ENCODE measurements around the gene ZSWIM6.

Gene ZSWIM6

DNA sequence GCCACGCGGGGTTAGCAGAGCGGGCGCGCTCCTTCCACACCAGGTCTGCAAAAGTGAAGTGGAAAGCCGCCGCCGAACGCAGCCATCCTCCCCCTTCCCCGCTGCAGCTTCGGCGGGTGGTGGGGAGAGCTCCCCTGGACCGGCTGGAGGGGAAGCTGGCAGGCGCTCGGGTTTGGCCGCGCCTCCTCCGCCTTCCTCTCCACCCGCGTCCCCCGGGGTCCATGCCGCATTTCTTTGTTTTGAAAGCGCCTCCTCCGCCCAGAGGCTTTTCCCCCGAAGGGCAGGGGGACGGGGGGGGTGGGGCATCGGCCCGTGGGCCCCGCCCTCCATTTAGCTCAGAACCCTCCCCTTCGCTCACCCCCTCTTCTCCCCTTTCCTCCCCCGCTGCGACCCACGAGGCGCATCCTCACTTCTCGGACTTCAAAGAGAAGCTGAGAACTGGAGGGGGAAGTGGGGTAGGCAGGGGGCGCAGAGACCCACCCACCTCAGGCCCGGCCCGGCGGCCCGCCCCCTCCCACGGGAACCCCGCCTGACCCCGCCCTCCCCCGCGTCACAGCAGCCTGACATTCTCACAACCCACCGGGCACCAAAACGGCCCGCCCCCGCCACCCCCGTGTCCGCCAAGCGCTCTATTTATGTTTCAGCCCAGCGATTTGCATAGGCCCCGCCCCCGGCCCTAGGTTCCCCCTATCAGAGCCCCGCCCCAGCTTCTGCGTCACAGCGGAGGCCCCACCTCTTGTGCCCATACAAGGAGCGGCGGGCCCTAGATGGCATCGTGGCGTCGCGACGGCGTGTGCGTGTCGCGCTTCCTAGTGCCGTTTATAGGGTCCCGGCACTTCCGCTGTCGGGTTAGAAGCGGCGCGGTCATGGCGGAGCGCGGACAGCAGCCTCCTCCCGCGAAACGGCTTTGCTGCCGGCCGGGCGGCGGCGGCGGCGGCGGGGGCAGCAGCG lies at the start of gene ZSWIM6:
TSS of gene ZSWIM6 (plus strand) at position 852 of the 951 bp plus-strand sequence. CDS start at position 867, 15 bp downstream.
- DNase-seq, result peak; percentile 98

GRCh38 chr5:61283471-61283870 lies 48.6 kb upstream of the ZSWIM6 start:
- DNase-seq, result no peak

DNA sequence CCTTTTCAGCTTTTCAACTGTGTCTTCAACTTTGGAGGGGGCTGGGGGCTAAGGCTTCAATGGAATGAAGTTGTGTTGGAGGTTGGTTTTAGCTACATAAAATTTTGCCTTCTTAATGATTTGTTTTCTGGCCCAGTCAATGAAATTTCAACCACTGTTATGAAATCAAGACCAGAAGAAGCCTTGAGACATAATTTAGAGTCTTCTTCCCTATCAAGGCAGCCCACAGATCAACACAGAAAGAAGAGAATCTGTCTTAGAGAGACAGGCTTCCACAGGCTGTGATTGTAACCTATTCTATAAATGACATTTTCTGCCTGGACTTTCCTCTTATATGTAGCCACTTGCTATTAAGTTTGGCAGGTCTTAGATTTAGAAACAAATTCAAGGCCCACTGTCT lies 46.5 kb upstream of the ZSWIM6 start:
- no peak for DNase-seq

GRCh38 chr5:61286446-61287132 lies 45.5 kb upstream of the ZSWIM6 start:
- DNase-seq, result no peak

GRCh38 chr5:61287474-61287873 lies 44.6 kb upstream of the ZSWIM6 start:
- no peak for DNase-seq

DNA sequence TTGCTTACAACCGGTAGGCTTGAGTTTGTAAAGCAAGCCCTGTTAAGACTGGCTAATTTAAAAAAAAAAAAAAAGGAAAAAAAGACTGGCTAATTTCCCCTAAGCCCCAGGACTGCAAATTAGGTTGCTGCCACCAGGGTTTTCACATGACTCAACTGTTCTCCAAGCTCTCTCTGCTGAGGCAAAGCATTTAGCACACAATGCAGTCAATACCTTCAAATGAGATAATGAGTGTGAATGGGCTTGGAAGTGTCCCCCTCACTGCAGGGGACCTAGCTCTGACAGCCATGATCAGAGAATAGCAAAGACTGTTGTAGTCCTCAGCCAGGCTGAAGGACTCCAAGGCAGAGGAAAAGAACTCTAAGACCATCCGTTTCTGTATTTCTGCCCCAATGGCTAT lies 42.8 kb upstream of the ZSWIM6 start:
- DNase-seq, result no peak

GRCh38 chr5:61289669-61290306 lies 42.3 kb upstream of the ZSWIM6 start:
- DNase-seq, result no peak

DNA sequence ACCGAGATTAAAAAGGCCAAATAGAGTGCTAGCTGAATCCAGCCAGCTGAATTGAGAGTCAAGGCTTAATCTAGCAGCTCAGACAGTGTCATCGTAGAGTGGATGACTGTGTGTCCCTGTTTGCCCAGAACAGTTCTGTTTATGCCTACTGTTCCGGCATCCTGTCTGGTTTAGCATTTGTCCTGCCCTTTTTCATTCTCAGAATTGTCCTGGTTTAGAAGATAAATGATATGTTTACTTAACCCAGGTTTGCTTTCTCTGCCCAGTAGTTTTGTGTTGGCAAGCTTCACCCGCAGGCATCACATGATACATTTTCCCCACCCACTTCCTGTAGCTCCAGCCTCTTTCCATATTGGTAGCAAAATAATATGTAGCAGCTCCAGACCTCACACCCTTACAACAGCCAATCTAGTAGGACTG lies 41.3 kb upstream of the ZSWIM6 start:
- DNase-seq, result no peak

DNA sequence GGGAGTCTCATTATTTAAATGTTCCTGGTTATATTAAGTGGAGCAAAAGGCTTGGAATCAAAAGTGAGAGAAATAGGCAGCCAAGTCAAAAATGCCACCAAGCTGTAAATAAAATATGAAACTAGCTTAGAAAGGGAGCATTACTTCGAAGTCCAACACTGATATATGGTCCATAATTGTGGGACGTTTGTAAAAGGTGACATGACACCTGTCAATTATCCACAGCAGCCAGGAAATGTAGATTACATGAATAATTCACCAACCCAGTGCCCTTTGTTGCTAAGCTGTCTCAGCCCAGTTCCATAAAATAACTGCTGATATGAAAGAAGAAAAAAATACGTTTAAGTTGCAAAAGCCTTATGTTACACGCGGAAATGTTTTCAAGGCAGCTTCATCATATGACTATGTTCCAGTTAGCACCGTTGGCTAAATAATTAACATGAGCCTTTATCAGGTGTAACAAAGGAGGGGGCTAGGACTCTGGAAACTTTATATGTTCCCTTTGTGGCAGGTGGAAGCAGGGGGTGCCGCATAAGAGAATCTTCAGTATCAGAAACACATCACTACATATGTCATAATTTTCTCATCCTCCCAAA lies 39.9 kb upstream of the ZSWIM6 start:
- no peak for DNase-seq

DNA sequence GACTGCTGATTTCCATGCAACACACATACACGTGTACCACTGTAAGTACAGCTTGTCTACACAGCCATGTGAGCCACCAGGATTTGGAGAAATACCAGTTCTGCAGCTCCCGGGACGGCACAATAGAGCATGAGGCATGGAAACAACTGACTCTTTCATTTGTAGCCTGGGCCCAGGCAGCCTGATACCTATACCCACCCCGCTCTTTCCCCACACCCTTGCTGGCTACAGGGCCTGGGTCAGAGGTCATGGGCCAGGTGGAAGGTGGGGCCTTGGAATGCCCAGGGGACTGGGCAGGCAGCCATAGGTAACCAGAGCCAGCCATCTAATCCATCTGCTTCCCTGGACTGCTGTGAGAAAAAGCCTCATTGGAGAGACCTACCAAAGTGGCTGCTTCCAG lies 39.0 kb upstream of the ZSWIM6 start:
- no peak for DNase-seq

DNA sequence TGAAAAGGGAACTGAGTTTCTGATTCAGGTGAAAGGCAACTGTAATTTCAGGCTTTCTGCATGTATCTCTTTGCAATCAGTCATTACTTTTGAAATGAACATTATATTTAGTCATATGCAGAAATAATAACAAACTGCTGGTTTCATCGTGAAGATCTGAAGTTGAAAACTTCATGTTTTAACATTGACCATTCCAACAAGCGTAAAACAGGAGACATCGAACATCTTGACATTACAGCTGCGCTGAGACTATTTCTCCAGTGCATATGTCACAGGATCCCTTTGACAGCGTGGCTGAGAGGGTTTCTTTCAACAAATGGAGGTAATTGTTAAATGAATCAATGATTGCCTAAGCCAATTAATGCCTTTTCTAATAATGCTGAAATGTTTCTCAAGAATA lies 38.2 kb upstream of the ZSWIM6 start:
- no peak for DNase-seq

- DNase-seq, result no peak
Observed at GRCh38 chr5:61295365-61295764, 36.7 kb upstream of the ZSWIM6 start.

DNA sequence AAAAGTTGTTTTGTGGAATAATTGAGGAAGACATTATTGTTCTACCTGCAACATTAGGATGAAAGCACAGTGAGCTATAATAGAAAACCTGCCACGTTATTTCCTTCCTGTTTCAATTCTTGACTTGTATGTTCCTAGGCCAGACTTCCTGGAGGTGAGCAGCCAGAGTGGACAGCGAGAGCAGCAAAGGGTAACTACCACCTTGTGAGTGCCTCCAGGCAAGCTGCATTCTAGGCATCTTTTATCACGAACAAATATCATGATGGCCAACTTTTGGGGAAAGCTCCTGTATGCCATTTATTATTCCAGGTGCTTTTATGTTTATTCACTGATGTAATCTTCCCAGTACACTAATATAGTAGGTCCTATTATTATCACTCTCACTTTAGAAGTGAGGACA lies 34.0 kb upstream of the ZSWIM6 start:
- no peak for DNase-seq

GRCh38 chr5:61298580-61298979 lies 33.5 kb upstream of the ZSWIM6 start:
- no peak for DNase-seq

DNA sequence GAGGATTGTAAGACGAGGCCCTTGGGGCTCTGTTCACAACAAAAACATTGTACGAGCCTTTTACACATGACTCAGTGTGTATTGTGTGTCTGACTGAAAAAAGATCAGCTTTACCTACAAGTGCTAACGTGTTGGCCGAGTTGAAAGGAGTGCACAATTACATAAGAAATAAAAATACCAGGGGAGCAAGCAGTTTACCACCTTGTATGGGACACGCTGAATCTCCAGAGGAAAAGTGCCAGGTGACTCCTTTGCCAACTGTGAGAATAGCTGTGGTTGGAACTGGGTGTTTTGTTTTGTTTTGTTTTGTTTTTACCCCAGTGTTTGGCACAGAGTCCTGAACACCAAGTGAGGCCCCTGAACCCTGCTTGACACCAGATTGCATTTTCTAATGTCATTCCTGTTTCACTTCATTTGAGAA lies 32.8 kb upstream of the ZSWIM6 start:
- no peak for DNase-seq

DNA sequence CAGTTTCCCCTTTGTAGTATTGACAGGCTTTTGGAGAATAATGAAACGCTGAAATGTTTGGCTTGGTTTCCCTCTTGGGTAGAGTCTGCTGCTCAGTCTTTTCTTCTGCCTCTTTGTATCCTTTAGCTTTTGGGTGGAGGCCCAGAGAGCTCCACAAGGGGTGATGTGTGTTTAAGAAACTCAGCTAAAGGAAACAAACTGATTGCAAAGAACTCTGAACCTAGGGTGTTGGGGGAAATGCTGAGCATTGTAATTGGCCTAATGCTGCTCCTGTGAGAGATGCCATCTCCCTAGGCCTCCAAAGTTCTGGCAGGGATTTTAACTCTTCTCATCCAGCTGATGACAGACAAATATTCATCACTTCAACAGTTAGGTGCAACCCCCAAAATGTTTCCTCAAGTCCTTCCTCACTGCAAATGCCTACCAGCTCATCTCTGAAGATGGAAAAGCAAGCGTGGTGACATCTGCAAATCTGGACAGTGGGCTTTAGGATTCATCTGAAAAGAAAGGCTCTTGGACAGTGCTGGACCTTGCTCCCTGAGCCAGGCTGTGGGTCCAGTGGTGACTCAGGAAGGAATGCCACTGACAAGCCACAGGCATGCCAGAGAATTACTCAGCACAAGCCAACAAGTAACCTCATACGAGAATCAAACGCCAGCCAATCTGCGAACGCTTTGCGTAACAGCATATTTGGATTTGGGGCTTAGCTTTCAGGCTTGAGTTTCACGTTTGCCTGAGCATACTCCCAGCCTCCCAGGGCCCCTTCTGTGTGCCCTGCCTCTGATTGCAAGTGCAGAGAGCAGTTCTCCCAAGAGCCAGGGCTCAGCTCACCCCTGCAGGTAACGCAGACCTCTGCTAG lies 30.5 kb upstream of the ZSWIM6 start:
- no peak for DNase-seq

DNA sequence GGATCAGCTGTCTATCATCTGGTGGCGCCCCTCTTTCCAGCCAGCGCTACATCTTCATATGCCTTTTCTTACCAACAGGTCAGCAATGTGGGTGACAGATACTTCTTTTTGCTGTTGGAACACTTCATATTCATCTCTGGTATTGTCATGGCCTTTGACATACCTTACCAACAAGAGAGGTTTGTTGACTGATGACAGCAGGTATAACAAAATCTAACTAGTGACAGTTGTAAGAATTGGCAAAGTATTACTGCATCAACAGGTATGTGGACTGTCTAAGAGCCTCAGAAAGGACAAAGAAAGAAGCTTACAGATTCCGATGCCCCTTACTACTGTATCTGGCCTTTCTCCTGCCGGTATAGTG lies 29.9 kb upstream of the ZSWIM6 start:
- DNase-seq, result no peak

GRCh38 chr5:61303346-61303745 lies 28.7 kb upstream of the ZSWIM6 start:
- DNase-seq, result no peak

DNA sequence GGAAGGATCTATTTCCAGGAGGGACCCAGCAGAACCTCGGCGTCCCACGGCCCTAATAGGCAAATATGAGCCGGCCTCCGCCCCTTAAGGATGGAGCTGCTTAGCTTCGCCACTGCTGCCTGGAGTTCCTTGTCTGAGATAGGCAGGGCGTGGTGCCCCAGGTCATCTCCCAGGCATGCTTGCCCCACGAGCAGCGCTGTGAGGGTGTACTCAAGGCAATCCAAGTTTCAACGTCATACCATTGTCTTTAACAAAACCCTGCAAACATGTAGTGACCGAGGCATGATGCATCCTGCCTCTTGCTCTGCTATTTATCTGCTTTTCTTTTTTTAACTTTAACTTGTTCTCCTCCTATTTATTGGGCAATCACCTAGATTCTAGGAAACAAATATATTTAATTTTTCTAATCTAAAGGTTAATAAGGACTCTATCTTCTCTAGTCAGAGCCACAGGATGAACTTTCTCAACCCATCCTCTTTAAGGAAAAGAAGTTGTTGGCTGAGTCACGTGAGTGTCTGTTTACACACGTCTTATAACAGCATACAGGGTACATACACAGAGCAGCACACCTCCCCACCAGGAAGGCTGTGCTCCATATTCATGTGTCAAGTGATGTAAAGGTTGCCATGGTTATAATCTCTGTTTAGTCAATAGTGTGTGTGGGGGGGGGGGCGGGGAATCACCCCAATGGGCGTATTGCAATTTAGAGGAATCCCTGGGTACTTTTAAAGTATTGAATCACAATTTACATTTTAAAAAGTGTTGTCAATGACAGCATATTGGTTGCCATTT lies 27.3 kb upstream of the ZSWIM6 start:
- DNase-seq, result no peak

DNA sequence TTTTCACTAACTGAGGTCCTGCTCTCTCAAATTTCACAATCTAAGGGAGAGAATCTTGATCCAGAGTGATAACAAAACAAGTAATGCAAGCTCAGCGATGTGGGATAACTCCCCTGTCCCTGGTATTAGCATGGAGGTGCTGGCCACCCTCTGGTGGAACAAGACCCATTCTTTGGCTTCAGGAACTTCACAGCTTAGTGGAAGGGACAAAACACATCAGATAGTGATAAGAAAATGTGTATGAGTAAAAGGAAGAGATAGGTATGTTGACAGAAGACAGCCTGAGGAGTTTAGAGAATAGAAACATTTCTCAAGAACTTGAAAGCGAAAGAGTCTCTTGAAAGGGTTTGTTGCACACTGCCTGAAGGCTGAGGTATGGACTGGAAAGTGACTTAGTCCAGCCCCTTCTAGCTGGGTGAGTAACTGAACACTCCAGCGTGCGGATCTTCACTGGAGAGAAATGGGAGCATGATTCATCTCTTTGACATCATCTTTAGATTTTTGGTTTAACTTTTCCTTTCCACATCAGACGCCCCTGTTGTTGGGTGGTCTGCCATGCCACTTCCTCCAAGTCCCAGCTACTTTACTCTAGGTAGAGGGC lies 25.4 kb upstream of the ZSWIM6 start:
- no peak for DNase-seq

DNA sequence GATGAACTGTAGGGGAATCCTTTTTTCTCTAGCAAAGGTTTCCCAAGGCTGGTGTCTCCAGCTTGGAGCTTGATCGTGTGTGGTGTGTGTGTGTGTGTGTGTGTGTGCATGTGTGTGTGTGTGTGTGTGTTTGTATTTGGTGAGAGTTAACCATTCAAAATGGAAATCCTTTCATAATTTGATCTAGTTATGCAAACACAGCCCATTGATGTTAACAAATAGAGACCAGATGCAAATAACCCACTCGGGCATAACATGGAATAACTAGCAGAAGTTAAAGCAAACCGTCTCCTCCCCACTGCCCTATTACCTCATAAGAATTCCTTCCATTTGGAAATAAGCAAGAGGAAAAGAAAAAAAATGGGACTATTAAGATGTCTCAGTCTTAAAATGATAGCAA lies 24.9 kb upstream of the ZSWIM6 start:
- DNase-seq, result no peak
